ENCODE data around the gene LRRN3.

LRRN3 gene

DNA sequence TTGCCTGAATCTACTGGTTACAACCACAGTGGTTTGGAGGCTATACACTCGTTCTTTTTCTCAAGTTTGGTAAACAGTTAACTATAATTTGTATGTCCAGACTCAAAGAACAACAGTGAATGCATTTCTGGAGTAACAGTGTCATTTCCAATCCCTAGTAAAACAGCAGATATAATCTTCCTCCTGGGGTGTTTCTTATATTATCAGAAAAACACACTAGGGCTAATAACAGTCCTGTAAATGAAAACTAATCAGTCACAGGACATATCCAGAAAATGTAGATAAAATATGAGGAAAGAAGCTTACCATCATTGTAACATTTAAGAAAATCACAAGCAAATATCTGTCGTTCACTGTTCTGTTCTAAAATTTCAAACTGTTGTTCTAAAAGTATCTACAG lies 82.6 kb downstream of the LRRN3 start:
- no peak for DNase-seq

DNA sequence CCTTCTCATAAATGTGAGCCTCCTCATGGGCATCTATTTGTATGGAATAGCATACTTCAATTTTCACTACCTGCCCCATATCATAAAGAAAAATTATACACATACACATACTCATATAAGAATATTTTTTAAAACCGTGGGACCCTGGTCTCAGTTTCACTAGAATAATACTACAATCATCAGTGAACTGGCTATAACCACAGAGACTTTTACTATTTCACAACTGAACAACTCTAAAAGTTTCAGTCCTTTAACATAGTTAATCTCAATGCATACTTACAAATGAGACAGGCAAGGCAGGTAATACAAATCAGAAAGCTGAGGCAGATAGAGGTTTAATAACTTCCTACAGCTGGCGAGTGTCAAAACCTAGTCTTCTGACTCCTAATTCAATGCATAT lies 83.1 kb downstream of the LRRN3 start:
- no peak for DNase-seq

GRCh38 chr7:111174510-111174909 lies 83.6 kb downstream of the LRRN3 start:
- DNase-seq: no peak
